Measurements from ENCODE around the gene TLE1.

GRCh38 chr9:81610740-81611107 is 78.6 kb downstream of the TLE1 start:
- TF ChIP-seq POLR2AphosphoS5 (IDR thresholded peaks at IDR 0.05) (no peak), CTCF (IDR thresholded peaks at IDR 0.05) (no peak)

Measured in gastroesophageal sphincter (tissue), 3 donors.